A549 (cell line): Measurements from ENCODE around the gene ULK1.

Source experiments
- EP300 ChIP-seq, 2 experiments: fragments of >200 bp; sonication (Bioruptor Twin); formaldehyde crosslinking; IDR thresholded peaks; 2 replicates in 1 of 2; 3 replicates in 1 of 2; pipeline ENCODE4 v1.6.1; 2016 to 2017
- KDM5A ChIP-seq: fragments of 200-600 bp; sonication (generic); IDR thresholded peaks from 2 replicates; pipeline ENCODE4 v1.6.1; 2016; ENCODE audit warnings: antibody characterized with exemption, mild to moderate bottlenecking
- MAFK ChIP-seq: fragments of 450-650 bp; IDR thresholded peaks from 2 replicates; pipeline ENCODE4 v1.6.1; 2014; ENCODE audit not compliant: partially characterized antibody
- NPAS2 ChIP-seq: fragments of 250-450 bp; sonication (Bioruptor Pico); IDR thresholded peaks from 2 replicates; pipeline ENCODE4 v1.8.0; 2022; ENCODE audit warnings: mild to moderate bottlenecking, moderate library complexity, borderline replicate concordance
- POLR2A ChIP-seq: IDR thresholded peaks from 2 replicates; pipeline ENCODE4 v1.6.1; 2012; ENCODE audit warnings: mild to moderate bottlenecking, low read length
- POLR2AphosphoS2 ChIP-seq: conservative IDR thresholded peaks from 2 replicates; pipeline ENCODE4 v1.6.1; 2012; ENCODE audit warnings: low read length, improper control_type of control experiment, inconsistent platforms
- RAD21 ChIP-seq, 2 experiments: fragments of >200 bp in 1 of 2; sonication (Bioruptor Twin) in 1 of 2; formaldehyde crosslinking in 1 of 2; IDR thresholded peaks in 1 of 2; conservative IDR thresholded peaks in 1 of 2; 2 replicates in 1 of 2; 3 replicates in 1 of 2; pipeline ENCODE4 v1.6.1; 2012 to 2018; ENCODE audit warnings: inconsistent platforms in 1 of 2
- RCOR1 ChIP-seq: fragments of 150-350 bp; IDR thresholded peaks from 2 replicates; pipeline ENCODE4 v1.6.1; 2014; ENCODE audit warnings: antibody characterized with exemption, low read length, low read depth
- TF ChIP-seq, protein P1 (sequence below): fragments of 150-350 bp; IDR thresholded peaks from 2 replicates; pipeline ENCODE4 v1.6.1; 2014; ENCODE audit warnings: low read depth, mild to moderate bottlenecking, low read length
- TF ChIP-seq, protein P2 (sequence below): fragments of 250-450 bp; sonication (Bioruptor Pico); IDR thresholded peaks from 2 replicates; pipeline ENCODE4 v1.5.0; 2021; ENCODE audit warnings: mild to moderate bottlenecking, moderate library complexity, borderline replicate concordance
- TF ChIP-seq, protein P3 (sequence below): fragments of >200 bp; sonication (Bioruptor Twin); formaldehyde crosslinking; IDR thresholded peaks from 3 replicates; pipeline ENCODE4 v1.5.1; 2016
- TF ChIP-seq, protein P4 (sequence below): fragments of 250-450 bp; sonication (Bioruptor Pico); IDR thresholded peaks from 2 replicates; pipeline ENCODE4 v1.5.0; 2020; ENCODE audit warnings: low read depth, mild to moderate bottlenecking, moderate library complexity
- TF ChIP-seq, protein P5 (sequence below): fragments of 200-600 bp; sonication (generic); IDR thresholded peaks from 2 replicates; pipeline ENCODE4 v1.6.1; 2016; ENCODE audit warnings: antibody characterized with exemption, mild to moderate bottlenecking, moderate library complexity

DNA sequence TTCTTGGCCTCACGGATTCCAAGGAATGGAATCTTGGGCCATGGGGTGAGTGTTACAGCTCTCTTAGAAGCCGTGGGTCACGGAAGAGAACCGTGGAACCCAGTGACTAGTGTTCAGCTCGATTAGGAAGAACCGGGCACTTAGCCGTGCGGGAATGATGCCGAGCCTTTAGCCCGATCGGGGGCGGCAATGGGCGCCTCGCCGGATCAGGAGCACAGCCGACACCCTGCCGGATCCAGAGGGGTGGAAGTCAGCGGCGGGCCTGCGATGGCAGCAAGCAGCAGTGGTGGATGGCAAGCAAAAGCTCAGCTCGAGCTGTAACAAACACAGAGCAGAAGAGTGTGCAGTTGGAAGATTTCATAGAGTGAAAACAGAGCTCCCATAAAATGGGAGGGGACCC lies 21.1 kb upstream of the ULK1 start:
- TF ChIP-seq, protein P1, sequence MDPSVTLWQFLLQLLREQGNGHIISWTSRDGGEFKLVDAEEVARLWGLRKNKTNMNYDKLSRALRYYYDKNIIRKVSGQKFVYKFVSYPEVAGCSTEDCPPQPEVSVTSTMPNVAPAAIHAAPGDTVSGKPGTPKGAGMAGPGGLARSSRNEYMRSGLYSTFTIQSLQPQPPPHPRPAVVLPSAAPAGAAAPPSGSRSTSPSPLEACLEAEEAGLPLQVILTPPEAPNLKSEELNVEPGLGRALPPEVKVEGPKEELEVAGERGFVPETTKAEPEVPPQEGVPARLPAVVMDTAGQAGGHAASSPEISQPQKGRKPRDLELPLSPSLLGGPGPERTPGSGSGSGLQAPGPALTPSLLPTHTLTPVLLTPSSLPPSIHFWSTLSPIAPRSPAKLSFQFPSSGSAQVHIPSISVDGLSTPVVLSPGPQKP = no peak
- TF ChIP-seq, protein P2, sequence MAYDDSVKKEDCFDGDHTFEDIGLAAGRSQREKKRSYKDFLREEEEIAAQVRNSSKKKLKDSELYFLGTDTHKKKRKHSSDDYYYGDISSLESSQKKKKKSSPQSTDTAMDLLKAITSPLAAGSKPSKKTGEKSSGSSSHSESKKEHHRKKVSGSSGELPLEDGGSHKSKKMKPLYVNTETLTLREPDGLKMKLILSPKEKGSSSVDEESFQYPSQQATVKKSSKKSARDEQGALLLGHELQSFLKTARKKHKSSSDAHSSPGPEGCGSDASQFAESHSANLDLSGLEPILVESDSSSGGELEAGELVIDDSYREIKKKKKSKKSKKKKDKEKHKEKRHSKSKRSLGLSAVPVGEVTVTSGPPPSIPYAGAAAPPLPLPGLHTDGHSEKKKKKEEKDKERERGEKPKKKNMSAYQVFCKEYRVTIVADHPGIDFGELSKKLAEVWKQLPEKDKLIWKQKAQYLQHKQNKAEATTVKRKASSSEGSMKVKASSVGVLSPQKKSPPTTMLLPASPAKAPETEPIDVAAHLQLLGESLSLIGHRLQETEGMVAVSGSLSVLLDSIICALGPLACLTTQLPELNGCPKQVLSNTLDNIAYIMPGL (CRISPR knock-in tag) = no peak
- TF ChIP-seq POLR2AphosphoS2 (no peak), EP300 (IDR thresholded peaks at IDR 0.05) (no peak), POLR2A (no peak), RAD21 (conservative IDR thresholded peaks at IDR 0.05 in 1 of 2, IDR thresholded peaks at IDR 0.05 in 1 of 2) (no peak), KDM5A (no peak), RCOR1 (no peak), NPAS2 (no peak), MAFK (no peak)
- TF ChIP-seq, protein P3, sequence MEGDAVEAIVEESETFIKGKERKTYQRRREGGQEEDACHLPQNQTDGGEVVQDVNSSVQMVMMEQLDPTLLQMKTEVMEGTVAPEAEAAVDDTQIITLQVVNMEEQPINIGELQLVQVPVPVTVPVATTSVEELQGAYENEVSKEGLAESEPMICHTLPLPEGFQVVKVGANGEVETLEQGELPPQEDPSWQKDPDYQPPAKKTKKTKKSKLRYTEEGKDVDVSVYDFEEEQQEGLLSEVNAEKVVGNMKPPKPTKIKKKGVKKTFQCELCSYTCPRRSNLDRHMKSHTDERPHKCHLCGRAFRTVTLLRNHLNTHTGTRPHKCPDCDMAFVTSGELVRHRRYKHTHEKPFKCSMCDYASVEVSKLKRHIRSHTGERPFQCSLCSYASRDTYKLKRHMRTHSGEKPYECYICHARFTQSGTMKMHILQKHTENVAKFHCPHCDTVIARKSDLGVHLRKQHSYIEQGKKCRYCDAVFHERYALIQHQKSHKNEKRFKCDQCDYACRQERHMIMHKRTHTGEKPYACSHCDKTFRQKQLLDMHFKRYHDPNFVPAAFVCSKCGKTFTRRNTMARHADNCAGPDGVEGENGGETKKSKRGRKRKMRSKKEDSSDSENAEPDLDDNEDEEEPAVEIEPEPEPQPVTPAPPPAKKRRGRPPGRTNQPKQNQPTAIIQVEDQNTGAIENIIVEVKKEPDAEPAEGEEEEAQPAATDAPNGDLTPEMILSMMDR = no peak
- TF ChIP-seq, protein P4, sequence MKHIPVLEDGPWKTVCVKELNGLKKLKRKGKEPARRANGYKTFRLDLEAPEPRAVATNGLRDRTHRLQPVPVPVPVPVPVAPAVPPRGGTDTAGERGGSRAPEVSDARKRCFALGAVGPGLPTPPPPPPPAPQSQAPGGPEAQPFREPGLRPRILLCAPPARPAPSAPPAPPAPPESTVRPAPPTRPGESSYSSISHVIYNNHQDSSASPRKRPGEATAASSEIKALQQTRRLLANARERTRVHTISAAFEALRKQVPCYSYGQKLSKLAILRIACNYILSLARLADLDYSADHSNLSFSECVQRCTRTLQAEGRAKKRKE (CRISPR knock-in tag) = no peak
- TF ChIP-seq, protein P5, sequence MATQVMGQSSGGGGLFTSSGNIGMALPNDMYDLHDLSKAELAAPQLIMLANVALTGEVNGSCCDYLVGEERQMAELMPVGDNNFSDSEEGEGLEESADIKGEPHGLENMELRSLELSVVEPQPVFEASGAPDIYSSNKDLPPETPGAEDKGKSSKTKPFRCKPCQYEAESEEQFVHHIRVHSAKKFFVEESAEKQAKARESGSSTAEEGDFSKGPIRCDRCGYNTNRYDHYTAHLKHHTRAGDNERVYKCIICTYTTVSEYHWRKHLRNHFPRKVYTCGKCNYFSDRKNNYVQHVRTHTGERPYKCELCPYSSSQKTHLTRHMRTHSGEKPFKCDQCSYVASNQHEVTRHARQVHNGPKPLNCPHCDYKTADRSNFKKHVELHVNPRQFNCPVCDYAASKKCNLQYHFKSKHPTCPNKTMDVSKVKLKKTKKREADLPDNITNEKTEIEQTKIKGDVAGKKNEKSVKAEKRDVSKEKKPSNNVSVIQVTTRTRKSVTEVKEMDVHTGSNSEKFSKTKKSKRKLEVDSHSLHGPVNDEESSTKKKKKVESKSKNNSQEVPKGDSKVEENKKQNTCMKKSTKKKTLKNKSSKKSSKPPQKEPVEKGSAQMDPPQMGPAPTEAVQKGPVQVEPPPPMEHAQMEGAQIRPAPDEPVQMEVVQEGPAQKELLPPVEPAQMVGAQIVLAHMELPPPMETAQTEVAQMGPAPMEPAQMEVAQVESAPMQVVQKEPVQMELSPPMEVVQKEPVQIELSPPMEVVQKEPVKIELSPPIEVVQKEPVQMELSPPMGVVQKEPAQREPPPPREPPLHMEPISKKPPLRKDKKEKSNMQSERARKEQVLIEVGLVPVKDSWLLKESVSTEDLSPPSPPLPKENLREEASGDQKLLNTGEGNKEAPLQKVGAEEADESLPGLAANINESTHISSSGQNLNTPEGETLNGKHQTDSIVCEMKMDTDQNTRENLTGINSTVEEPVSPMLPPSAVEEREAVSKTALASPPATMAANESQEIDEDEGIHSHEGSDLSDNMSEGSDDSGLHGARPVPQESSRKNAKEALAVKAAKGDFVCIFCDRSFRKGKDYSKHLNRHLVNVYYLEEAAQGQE = no peak
